Aorta (tissue), 5 donors: Measurements from ENCODE around the gene MLXIPL. TPM values are rescaled to one million over a fixed set of nuclear protein-coding genes. Genes with fewer than 3 reads are reported as not detected.

Experiments
- ATAC-seq: fragments of 200-7000 bp; cut with Tn5 transposase; one replicate; pipeline ENCODE4 v1.9.1; 2022; ENCODE audit warnings: moderate library complexity; ENCODE audit not compliant: low FRiP score
- DNase-seq, 2 donors: peaks; one replicate each; pipeline ENCODE4 v3.0.0-alpha.2; 2020
- H3K27ac ChIP-seq, 2 donors: one replicate each; pipeline ENCODE4 v1.5.1; 2013; ENCODE audit warnings: low read length in 2 of 2, mild to moderate bottlenecking in 2 of 2, moderate library complexity in 2 of 2, control low read depth in 1 of 2, inconsistent platforms in 1 of 2, low read depth in 1 of 2
- H3K27me3 ChIP-seq, 2 donors: one replicate each; pipeline ENCODE4 v1.6.1; 2013; ENCODE audit warnings: control low read depth in 1 of 2, low read length in 1 of 2, mild to moderate bottlenecking in 1 of 2, moderate library complexity in 1 of 2; ENCODE audit not compliant: insufficient read depth in 2 of 2, control insufficient read depth in 1 of 2
- H3K36me3 ChIP-seq, 2 donors: one replicate each; pipeline ENCODE4 v1.6.1; 2013; ENCODE audit warnings: control low read depth in 1 of 2, low read length in 1 of 2, mild to moderate bottlenecking in 1 of 2; ENCODE audit not compliant: insufficient read depth in 2 of 2, control insufficient read depth in 1 of 2
- H3K4me1 ChIP-seq, 2 donors: one replicate each; pipeline ENCODE4 v1.6.1; 2013; ENCODE audit warnings: low read length in 2 of 2, control low read depth in 1 of 2, mild to moderate bottlenecking in 1 of 2, moderate library complexity in 1 of 2; ENCODE audit not compliant: insufficient read depth in 2 of 2, control insufficient read depth in 1 of 2
- H3K4me3 ChIP-seq, 2 donors: one replicate each; pipeline ENCODE4 v1.5.1; 2013; ENCODE audit warnings: low read length in 2 of 2, control low read depth in 1 of 2, mild to moderate bottlenecking in 1 of 2
- H3K9me3 ChIP-seq: one replicate; pipeline ENCODE4 v1.6.1; 2013; ENCODE audit warnings: mild to moderate bottlenecking, low read length; ENCODE audit not compliant: control insufficient read depth
- WGBS, 2 donors: extraction: QIAGEN DNeasy Blood & Tissue Kit; methylation state at CpG; one replicate each; pipeline ENCODE4 v1.1.7; 2013; 5-methylcytosine and 5-hydroxymethylcytosine counted together
- intact Hi-C, 2 donors: fragments of 100-400 bp; cut with DNase I; formaldehyde crosslinking; loops; one replicate each; pipeline versions ENCODE4 v1.14.2 to v1.15.0; 2022
- long read RNA-seq, 2 donors: library from polyadenylated mRNA; unstranded; transcript quantifications; one replicate each; pipeline ENCODE4 v2.0.0, GENCODE V29; 2020 to 2021
- polyA plus RNA-seq, 2 donors: library from polyadenylated mRNA; stranded (reverse); fragments of 200-250 nt; gene quantifications; one replicate each; pipeline ENCODE4 v1.2.3, GENCODE V29; 2013
- total RNA-seq, 2 donors: library from RNA; stranded (reverse); fragmentation: NEBNext Ultra II Directional; extraction: Animal tissue kit (Norgen Biotek cat#: 25700); gene quantifications; one replicate each; pipeline ENCODE4 v1.2.1, GENCODE V29; 2021
- donor health status: healthy with polysubstance abuse.
- donor health status: Bipolar disorder and iron deficiency.
- donor health status: DM: no; HTN: no; CAD: no.
- donor health status: DM: no; HTN: no; CAD: no.
- donor health status: DM: yes; HTN: yes; CAD: no.

Gene MLXIPL, protein sequence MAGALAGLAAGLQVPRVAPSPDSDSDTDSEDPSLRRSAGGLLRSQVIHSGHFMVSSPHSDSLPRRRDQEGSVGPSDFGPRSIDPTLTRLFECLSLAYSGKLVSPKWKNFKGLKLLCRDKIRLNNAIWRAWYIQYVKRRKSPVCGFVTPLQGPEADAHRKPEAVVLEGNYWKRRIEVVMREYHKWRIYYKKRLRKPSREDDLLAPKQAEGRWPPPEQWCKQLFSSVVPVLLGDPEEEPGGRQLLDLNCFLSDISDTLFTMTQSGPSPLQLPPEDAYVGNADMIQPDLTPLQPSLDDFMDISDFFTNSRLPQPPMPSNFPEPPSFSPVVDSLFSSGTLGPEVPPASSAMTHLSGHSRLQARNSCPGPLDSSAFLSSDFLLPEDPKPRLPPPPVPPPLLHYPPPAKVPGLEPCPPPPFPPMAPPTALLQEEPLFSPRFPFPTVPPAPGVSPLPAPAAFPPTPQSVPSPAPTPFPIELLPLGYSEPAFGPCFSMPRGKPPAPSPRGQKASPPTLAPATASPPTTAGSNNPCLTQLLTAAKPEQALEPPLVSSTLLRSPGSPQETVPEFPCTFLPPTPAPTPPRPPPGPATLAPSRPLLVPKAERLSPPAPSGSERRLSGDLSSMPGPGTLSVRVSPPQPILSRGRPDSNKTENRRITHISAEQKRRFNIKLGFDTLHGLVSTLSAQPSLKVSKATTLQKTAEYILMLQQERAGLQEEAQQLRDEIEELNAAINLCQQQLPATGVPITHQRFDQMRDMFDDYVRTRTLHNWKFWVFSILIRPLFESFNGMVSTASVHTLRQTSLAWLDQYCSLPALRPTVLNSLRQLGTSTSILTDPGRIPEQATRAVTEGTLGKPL
- total RNA-seq (1 to 10 TPM; 2.0 to 4.5 TPM), polyA plus RNA-seq (10 to 100 TPM in 1 of 2 donors, under 1 TPM in 1; 0.23 to 13.5 TPM)
- long read RNA-seq, donor 1, partial matches to known transcripts, result 3 of 4 reads
- long read RNA-seq, donor 1, other reads (novel, unspliced or antisense), result 1 of 4 reads
- long read RNA-seq, donor 2, partial matches to known transcripts, result 1 of 3 reads
- long read RNA-seq, donor 2, other reads (novel, unspliced or antisense), result 2 of 3 reads

DNA sequence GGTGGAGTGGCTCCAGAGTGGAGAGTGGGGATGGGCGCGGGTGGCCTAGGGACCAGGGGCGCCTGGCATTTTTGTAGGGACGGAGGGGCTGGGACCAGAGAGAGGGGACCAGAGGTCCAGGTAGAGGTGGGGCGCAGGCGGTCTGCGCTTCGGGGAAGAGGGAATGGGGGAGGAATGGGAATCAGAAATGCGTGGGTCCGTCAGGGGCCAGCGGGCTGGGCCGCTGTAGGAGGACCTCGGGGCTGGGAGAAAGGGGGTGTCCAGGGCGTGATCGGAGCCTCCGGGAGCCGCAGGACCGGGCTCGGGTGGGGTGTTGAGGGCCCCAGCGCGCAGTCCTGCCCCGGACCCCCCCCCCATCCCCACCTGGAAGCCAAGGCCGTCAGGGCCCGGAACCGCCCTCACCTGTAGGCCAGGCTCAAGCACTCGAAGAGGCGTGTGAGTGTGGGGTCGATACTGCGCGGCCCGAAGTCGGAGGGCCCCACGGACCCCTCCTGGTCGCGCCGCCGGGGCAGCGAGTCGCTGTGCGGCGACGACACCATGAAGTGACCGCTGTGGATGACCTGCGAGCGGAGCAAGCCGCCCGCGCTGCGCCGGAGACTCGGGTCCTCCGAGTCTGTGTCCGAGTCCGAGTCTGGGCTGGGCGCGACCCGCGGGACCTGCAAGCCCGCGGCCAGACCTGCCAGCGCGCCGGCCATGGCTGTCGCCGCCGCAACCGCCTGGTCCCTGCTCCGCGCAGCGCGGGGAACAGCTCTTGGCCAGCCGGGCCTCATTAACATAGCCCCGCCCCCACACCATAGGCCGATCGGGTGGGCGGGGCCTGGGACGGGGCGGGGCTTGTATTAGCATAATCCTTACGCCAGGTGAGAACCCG is at the start of gene MLXIPL:
MLXIPL (minus strand) TSS at position 725 of the 871 bp plus-strand sequence; CDS start at position 695, 30 bp downstream.
- Histone ChIP-seq H3K36me3 (no peaks in the 10 kb centered on the region), H3K4me1 (no peaks in the 10 kb centered on the region), H3K27me3 (no peaks in the 10 kb centered on the region), H3K9me3 (no peaks in the 10 kb centered on the region), H3K27ac (no peak within 1 kb of the TSS), H3K4me3 (peak within 1 kb of the TSS in 1 of 2 donors; percentile 22)
- WGBS, 2 donors, result 2 to 4% methylated on average over 34 to 80 of the region's 80 CpGs
- intact Hi-C loops, result no loop called here
- ATAC-seq (peak; percentile 81), DNase-seq (peak; percentile 79 to 91)

- Histone ChIP-seq H3K36me3 (no peaks in the 10 kb centered on the region), H3K9me3 (no peaks in the 10 kb centered on the region), H3K4me1 (no peaks in the 10 kb centered on the region), H3K27ac (no peak overlapping the region), H3K27me3 (no peaks in the 10 kb centered on the region), H3K4me3 (no peak overlapping the region)
- ATAC-seq, result no peak
- DNase-seq, result no peak
- WGBS, 2 donors, result 92 to 93% methylated on average over 15 of the region's 15 CpGs
- intact Hi-C loops, result loop anchor here in 1 of 2 donors (5.0 kb wide), 1 partner anchor 65 kb away; no protein-coding TSS in a partner anchor
These were observed 47.6 kb upstream of the MLXIPL start for GRCh38 chr7:73671857-73672445.

DNA sequence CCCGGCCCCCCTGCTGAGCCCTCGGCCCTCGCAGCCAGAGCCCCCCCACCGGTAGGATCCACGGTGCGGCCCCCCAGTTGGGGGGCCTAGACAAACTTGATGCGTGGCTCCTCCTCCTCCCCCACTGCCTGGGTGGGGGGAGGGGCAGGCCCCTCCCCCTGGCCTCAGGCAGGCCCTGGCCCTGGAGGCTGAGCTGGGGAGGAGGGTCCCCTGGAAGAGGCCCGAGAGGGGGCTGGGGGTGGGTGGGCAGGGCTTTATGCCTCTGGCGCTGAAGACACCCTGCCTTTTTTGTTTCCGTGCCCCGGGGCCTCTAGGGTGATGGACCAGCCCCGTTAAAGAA is 47.0 kb upstream of the MLXIPL start:
- WGBS, 2 donors, result 37 to 42% methylated on average over 11 to 12 of the region's 12 CpGs
- no peak overlapping the region for H3K27ac ChIP-seq
- no peaks in the 10 kb centered on the region for H3K36me3 ChIP-seq
- intact Hi-C loops, result loop anchor here in 1 of 2 donors (5.0 kb wide), 1 partner anchor 64 kb away; no protein-coding TSS in a partner anchor
- no peak overlapping the region for H3K4me3 ChIP-seq
- H3K9me3 ChIP-seq, result no peaks in the 10 kb centered on the region
- H3K27me3 ChIP-seq, result no peaks in the 10 kb centered on the region
- DNase-seq (no peak), ATAC-seq (no peak)
- no peaks in the 10 kb centered on the region for H3K4me1 ChIP-seq

DNA sequence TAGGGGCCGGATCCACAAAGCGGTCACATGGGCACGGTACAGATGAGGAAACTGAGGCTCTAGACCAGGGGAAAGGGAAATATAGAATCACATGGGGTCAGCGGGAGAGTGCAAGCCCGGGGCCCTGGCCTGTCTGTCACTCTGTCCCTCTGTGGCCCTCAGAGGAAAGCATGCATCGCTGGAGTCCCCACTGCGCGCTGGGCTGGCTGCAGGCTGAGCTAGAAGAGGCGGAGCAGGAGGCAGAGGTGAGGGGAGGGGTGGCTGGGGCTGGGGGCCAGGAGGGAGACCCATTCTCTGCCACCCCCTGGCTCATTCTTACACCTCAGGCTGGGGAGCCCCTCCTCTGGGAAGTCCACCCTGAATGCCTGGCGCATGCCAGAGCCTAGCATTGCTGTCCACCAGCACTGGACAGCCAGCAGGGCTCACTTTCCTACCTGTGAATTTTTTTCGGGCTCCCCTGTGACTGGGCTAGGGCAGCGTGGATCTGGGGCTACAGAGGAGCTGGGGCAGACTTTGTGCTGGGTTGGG is 45.6 kb upstream of the MLXIPL start:
- Histone ChIP-seq H3K4me3 (no peak overlapping the region), H3K4me1 (no peaks in the 10 kb centered on the region), H3K36me3 (no peaks in the 10 kb centered on the region), H3K9me3 (no peaks in the 10 kb centered on the region), H3K27ac (no peak overlapping the region), H3K27me3 (no peaks in the 10 kb centered on the region)
- WGBS, 2 donors, result 88 to 91% methylated on average over 12 of the region's 12 CpGs
- no peak for ATAC-seq
- intact Hi-C loops, result loop anchor here (5.0 kb wide), 1 partner anchor 63 kb away; no protein-coding TSS in a partner anchor
- no peak for DNase-seq

- H3K36me3 ChIP-seq, result no peaks in the 10 kb centered on the region
- no peaks in the 10 kb centered on the region for H3K9me3 ChIP-seq
- intact Hi-C loops, result loop anchor here in 1 of 2 donors (5.0 kb wide), 1 partner anchor 62 kb away; no protein-coding TSS in a partner anchor
- no peaks in the 10 kb centered on the region for H3K27me3 ChIP-seq
- 76 to 84% methylated on average over 19 of the region's 19 CpGs for WGBS, 2 donors
- no peak overlapping the region for H3K27ac ChIP-seq
- no peak overlapping the region for H3K4me3 ChIP-seq
- H3K4me1 ChIP-seq, result no peaks in the 10 kb centered on the region
- DNase-seq (no peak), ATAC-seq (no peak)
These were observed 45.0 kb upstream of the MLXIPL start for GRCh38 chr7:73669288-73669701.

GRCh38 chr7:73668886-73669230 is 44.5 kb upstream of the MLXIPL start:
- no peak overlapping the region for H3K4me3 ChIP-seq
- no peaks in the 10 kb centered on the region for H3K9me3 ChIP-seq
- no peaks in the 10 kb centered on the region for H3K4me1 ChIP-seq
- no peak overlapping the region for H3K27ac ChIP-seq
- no peaks in the 10 kb centered on the region for H3K36me3 ChIP-seq
- DNase-seq (no peak), ATAC-seq (no peak)
- no peaks in the 10 kb centered on the region for H3K27me3 ChIP-seq
- intact Hi-C loops, result loop anchor here in 1 of 2 donors (5.0 kb wide), 1 partner anchor 62 kb away; no protein-coding TSS in a partner anchor
- WGBS, 2 donors, result 36 to 43% methylated on average over 5 of the region's 5 CpGs

GRCh38 chr7:73668103-73668885 is 44.0 kb upstream of the MLXIPL start:
- no peak for ATAC-seq
- WGBS, 2 donors, result 1 to 2% methylated on average over 21 to 52 of the region's 52 CpGs
- no peaks in the 10 kb centered on the region for H3K36me3 ChIP-seq
- peaks cover under 1% of the 10 kb centered on the region for H3K9me3 ChIP-seq
- H3K27ac ChIP-seq, result no peak overlapping the region
- peak overlapping the region; percentile 53 to 73 for H3K4me3 ChIP-seq
- H3K27me3 ChIP-seq, result no peaks in the 10 kb centered on the region
- DNase-seq, result no peak
- intact Hi-C loops, result loop anchor here in 1 of 2 donors (5.0 kb wide), 1 partner anchor 61 kb away; no protein-coding TSS in a partner anchor
- H3K4me1 ChIP-seq, result no peaks in the 10 kb centered on the region
